ENCODE data around the gene MREG.

MREG gene

GRCh38 chr2:215915441-215915840 lies 97.9 kb downstream of the MREG start:
- DNase-seq: no peak

- no peak for DNase-seq
Observed at GRCh38 chr2:215914777-215915165, 98.6 kb downstream of the MREG start.

- no peak for DNase-seq
Observed at GRCh38 chr2:215914054-215914776, 99.1 kb downstream of the MREG start.

- DNase-seq: no peak
Observed at GRCh38 chr2:215912299-215912842, 101.0 kb downstream of the MREG start.

GRCh38 chr2:215911301-215912085 lies 101.9 kb downstream of the MREG start:
- no peak for DNase-seq

- DNase-seq: no peak
Observed at GRCh38 chr2:215910180-215910579, 103.2 kb downstream of the MREG start.

- no peak for DNase-seq
Observed at GRCh38 chr2:215907147-215907546, 106.2 kb downstream of the MREG start.

GRCh38 chr2:215906458-215906857 lies 106.9 kb downstream of the MREG start:
- no peak for DNase-seq

- no peak for DNase-seq
Observed at GRCh38 chr2:215905691-215906090, 107.7 kb downstream of the MREG start.

- no peak for DNase-seq
Observed at GRCh38 chr2:215904101-215904500, 109.2 kb downstream of the MREG start.

- no peak for DNase-seq
Observed at GRCh38 chr2:215903203-215903602, 110.1 kb downstream of the MREG start.

- no peak for DNase-seq
Observed at GRCh38 chr2:215901796-215902195, 111.6 kb downstream of the MREG start.

- DNase-seq: no peak
Observed at GRCh38 chr2:215900843-215901242, 112.5 kb downstream of the MREG start.

- DNase-seq: no peak
Observed at GRCh38 chr2:215900203-215900611, 113.1 kb downstream of the MREG start.

GRCh38 chr2:215899141-215900074 lies 113.9 kb downstream of the MREG start:
- no peak for DNase-seq

GRCh38 chr2:215898363-215898762 lies 115.0 kb downstream of the MREG start:
- DNase-seq: no peak

GRCh38 chr2:215896921-215897320 lies 116.4 kb downstream of the MREG start:
- DNase-seq: no peak

GRCh38 chr2:215895330-215895729 lies 118.0 kb downstream of the MREG start:
- no peak for DNase-seq

All from activated effector memory CD4-positive, alpha-beta T cell treated with Interleukin-2 at 50 U/mL for 16 hours (primary cell).